GM12873 (cell line): ENCODE measurements around the gene LRRC27.

ENCODE experiments used
- TF ChIP-seq, protein P1 (sequence below): IDR thresholded peaks from 2 replicates; pipeline ENCODE4 v1.5.1; 2012; ENCODE audit warnings: low read depth, mild to moderate bottlenecking, moderate library complexity, low read length, control low read depth; ENCODE audit not compliant: insufficient read depth; ENCODE audit errors: missing control alignments

LRRC27 gene

GRCh38 chr10:132309471-132309865, 22.5 kb upstream of the LRRC27 start:
- TF ChIP-seq, protein P1, sequence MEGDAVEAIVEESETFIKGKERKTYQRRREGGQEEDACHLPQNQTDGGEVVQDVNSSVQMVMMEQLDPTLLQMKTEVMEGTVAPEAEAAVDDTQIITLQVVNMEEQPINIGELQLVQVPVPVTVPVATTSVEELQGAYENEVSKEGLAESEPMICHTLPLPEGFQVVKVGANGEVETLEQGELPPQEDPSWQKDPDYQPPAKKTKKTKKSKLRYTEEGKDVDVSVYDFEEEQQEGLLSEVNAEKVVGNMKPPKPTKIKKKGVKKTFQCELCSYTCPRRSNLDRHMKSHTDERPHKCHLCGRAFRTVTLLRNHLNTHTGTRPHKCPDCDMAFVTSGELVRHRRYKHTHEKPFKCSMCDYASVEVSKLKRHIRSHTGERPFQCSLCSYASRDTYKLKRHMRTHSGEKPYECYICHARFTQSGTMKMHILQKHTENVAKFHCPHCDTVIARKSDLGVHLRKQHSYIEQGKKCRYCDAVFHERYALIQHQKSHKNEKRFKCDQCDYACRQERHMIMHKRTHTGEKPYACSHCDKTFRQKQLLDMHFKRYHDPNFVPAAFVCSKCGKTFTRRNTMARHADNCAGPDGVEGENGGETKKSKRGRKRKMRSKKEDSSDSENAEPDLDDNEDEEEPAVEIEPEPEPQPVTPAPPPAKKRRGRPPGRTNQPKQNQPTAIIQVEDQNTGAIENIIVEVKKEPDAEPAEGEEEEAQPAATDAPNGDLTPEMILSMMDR, result no peak

- TF ChIP-seq, protein P1, result no peak
Measured at GRCh38 chr10:132309879-132310591, 22.0 kb upstream of the LRRC27 start.

DNA sequence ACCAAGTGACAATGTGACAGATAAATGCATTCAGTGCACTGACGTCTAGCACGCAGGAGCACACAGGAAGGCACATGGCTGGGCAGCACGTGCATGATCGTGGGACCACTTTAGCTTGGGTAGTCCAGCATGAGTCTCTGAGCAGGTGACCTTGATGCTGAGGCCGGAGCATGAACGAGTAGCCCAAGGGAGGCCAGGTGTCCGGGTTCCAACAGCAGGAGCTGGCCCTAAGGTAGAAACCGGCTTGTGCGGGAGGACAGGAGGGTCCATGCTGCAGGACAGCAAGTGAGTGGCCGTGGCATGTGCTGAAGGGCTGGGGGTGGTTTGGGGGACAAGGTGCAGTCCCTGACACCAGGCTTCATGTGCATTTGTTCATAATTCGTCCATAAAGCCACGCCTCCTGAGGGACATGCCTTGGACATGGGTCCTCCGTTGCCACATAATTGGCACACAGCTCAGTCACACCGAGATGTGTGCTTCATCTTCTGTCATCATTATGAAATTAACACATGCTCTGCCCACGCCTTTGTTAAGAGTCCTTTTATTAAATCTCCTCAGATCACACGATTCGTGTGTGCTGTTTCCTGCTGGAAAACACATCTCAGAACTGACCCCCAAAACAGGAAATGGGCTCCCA, 21.2 kb upstream of the LRRC27 start:
- TF ChIP-seq, protein P1, result no peak

DNA sequence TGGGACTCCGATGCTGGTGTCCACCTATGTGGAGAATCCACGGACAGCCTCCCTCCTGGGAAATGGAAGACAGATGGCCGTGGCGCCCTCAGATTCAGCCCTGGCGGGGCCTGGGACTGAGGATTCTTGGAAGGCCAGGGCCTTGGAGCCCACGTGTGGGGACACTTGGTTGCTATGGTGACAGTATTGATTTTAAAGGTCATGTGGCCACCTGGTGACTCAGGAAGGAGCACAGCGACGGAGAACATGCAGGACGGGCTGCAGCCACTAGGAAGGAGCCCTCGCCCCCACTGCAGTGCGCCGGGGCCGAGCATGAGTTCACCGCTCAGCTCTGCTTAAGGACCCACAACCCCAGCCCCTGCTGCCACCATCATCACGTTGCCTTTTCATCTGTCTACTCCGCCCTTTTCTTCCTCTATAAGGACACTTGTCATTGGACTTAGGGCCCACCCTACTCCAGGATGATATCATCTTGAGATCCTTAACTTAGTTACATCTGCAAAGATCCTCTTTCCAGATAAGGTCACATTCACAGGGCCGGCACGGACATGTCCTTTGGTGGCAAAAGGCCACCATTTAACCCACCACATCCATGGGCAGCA, 20.6 kb upstream of the LRRC27 start:
- TF ChIP-seq, protein P1, result no peak

- TF ChIP-seq, protein P1, result no peak
Measured at GRCh38 chr10:132313305-132313704, 18.7 kb upstream of the LRRC27 start.

GRCh38 chr10:132313865-132314264, 18.1 kb upstream of the LRRC27 start:
- TF ChIP-seq, protein P1, result no peak

- TF ChIP-seq, protein P1, result no peak
Measured at GRCh38 chr10:132314336-132314735, 17.7 kb upstream of the LRRC27 start.
